HG02763 (cell line): ENCODE data around the gene MMD.
A peak's percentile ranks its signal among the peaks of the same experiment; 100 is the strongest.
"Not testable (repeated sequence)": the region's sequence is repeated elsewhere in the genome, so short reads cannot be mapped to it uniquely, and the experiment has no call there.

Experiments used
- ATAC-seq: cut with Tn5 transposase; IDR thresholded peaks from one replicate; pipeline ENCODE4 v1.9.1; 2021; ENCODE audit warnings: mild to moderate bottlenecking, moderate library complexity; ENCODE audit not compliant: unreplicated experiment

MMD gene

DNA sequence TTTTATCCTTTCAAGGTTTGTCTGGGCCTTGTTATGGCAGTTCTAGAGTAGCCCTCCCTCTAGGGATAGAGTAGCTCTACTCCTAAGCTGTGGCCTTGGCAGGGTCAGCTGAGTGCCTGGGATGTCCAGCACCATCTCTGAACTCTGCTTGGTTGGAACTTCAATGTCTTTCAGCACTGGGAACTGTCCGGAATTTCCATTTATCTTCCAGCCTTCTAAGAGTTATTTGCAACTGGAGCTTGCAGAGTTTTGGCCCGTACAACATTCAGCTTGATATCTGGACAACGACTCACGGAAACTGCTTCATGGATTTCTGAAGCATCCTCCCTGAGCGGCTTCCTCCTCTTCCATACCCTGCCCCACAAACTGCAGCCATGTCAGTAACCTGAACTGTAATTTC lies 22.9 kb downstream of the MMD start:
- no peak for ATAC-seq

DNA sequence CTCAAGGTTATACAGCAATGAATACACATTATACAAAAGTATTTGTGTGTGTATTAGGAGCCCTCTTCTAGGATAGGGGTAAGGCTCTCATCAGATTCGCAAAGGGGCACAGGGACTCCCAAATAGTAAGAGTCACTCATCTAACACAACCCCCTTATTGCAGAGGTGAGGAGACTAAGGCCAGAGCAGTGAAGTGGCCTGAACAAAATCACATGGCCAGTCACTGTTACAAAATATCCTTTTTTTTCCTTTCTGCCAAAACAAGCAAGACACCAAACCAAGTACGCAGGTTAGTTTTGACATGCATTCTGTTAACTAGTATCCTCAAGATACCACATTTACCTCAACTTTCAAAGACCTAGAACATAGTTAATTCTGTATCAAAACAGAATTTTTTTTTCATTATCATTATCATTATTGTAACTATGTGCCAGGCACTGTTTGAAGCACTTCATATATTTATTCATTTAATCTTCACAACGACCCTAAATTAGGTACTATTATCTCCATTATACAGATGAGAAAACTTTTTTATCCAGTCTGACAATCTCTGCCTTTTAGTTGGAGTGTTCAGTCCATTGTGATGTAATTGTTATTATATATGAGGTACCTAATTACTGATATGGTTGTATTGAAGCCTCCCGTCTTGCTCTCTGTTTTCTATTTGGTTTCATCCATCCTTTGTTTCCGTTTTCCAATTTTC lies 25.7 kb downstream of the MMD start:
- no peak for ATAC-seq

DNA sequence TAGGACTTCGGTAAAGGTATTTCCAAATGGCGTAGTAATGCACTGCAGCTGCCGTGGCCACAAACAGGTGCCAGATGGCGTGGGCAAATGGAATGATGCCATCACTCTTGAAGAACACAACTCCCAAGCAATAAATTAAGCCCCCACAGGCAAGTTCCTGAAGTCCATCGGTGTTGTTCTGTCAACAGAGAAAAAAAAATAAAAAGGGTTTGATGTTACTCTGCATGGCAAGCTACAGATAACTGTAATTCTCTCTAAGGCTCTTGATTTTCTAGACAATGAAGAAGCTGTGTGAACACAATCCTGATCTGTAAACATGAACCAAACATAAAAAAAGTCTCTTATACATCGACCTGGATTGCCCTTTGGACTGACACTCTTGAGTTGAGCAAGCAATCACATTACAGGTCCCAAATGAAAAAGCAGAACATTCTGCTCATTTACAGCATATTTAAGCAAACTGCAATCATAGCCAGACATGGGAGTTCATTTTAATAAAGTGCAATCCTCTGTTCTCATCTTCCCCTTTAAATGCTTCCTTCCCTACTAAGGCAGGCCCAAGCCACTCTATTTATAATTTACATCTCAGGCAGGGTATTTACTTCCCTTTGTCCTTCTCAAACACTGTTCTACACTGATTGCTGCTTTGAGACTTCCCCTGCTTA lies 27.1 kb downstream of the MMD start:
- ATAC-seq, result no peak

DNA sequence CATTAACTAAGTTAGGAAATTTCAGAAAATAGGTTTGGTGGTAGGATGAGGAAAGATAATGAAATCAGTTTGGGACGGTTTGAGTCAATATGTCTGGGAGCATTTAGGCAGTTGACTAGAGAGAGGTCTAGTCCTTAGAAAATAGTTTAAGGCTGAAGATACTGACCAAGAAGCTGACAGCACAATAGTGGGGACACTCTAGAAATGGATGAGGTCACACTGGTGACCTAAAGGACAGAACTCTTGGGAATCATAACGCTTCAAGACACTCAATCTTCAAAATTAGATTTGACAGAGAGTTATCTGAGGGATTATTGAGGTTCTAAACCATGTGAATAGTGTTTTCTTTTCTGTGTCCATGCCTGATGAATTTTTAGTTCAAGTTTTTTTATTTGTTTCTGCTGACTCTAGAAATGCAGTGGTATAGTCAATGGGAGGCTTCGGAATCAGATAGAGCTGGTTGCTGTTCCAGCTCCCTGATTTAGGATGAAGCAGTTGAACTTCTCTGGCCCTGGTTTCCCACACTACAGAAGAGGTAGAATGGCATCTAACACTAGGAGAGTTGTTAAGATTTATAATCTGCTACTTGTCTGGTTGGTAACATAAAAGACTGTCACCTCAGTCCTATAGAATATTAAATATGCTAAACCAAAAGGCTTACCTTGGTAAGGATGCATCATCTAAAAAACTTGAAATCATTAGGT lies 29.7 kb downstream of the MMD start:
- no peak for ATAC-seq

DNA sequence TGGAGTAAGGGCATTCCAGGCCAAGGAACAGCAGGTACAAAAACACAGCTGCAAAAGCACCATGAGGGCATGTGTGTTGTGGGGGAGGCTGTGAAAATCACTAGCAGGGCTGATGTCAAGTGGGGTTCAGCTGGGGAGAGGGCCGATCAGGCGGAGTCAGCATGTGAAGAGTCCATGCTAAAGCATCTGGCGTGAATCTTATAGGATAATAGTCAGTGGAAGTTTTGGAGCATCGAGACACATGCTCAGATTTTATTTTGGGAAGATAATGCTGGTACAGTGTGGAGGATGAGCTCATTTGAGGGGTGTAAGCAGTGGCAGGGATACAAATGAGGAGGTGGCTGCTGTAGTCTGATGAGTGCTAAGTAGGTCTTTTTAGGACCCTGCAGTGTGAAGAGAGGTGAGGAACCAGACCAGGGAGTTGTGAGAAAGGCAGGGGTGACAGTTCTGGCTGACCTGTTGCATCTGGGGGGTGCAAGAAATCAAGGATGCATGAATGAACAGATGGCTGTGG lies 30.3 kb downstream of the MMD start:
- ATAC-seq, result no peak

DNA sequence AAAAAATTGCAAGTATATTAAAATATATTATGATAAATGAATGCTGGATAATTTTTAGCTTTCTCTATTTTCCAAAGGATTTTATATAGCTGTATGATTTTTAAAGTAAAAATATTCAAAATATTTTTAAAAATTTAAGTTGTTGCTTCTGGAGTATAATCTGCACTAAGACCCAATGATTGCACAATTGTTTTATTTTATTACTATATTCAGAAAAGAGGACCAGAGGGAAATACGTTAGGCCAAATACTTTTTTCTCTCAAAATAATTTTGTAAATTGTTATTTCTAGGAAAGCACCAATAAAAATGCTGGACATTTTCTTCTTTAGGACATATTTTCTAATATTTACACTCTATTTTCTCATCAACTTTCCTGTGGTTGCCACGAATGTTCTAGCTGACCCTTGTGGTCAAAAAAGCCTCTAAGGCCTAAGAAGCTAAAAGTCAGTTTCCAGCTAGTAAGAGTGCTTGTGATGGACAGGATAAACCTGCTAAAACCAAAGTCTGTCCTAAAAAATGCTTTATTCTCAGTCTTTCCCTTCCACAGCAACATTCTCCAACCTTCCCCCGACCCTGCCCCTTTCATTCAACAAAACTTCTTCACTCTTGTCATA lies 31.2 kb downstream of the MMD start:
- no peak for ATAC-seq

DNA sequence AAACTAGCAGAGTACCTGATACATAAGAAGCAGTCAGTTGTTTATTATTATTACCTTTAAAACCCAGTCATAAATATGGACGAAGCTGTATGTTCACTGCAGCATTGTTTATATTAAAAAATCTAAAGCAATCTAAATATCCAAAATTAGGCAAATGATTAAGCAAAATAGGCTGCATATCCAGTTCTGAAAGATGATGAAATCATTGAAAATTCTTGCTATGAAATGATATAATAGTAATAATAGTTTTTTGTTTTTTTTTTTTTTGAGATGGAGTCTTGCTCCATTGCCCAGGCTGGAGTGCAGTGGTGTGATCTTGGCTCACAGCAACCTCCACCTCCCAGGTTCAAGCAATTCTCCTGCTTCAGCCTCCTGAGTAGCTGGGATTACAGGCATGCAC lies 31.9 kb downstream of the MMD start:
- ATAC-seq, result not testable (repeated sequence)

DNA sequence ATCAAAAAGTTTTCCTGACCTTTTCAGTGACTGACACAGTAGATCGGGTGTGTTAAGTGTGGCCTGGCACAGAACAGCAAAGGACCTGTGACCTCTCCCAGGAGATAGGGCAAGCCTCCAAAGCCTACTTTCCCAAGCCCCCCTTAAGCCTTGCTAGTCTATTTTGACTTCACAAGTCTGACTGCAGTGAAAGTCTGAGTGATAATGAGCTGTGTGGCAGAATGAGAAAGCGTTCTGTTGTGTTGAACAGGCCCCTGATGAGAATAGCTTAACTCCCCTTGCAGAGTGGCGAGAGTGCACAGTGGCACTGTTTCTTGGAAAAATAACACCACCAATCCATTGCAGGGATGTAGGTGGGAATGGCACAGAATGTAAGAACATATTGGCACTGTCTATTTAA lies 32.8 kb downstream of the MMD start:
- no peak for ATAC-seq

DNA sequence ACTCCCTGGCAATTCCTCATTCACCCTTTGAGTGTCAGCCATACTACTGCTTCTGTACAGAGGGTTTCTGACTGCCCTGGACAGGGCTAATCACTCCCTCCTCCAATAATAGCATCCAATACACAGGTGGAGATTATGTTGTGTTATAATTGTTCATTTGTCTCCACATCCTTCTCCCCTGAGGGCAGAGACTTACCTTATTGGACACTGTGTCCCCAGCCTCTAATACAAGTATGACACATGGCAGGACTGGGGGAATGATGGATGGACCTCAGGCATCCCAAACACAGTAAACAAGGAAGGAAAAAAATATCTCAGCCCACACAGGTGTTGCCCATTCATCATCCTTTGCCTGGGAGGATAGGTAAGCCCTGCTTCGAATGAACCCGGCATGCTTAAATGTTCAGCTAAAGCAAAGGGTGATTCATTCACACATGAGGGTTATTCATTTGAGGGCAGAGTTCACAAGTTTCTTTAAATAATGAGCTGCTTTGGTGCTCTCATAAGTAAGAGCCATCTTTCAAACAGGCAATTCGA lies 34.8 kb downstream of the MMD start:
- no peak for ATAC-seq

DNA sequence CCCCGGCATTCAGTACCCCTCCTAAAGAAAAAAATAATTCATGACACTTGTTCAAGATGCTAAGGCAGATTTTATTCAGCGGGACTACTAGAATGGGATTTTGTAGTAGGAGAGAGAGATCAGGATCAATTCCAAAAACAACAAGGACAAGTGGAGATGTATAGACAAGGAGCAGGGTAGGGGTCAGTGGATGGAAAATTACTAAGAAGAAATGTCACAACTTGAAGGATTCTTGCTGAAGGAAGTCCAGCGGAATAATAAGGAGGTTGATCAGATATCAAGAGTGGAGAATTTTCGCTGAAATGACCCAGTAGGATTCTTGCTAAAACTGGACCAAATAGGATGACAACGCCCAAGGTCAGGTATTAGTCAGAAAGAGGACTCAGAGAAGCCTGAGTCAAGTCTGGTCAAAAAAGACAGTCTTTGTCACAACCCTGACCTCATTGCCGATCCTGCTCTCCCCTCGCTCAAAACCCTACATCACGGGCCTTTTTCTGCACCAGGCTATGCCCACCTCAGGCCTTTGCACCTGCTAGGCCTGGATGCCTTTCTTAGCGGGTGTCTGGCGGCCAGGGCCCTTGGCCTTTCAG lies 36.9 kb downstream of the MMD start:
- no peak for ATAC-seq

DNA sequence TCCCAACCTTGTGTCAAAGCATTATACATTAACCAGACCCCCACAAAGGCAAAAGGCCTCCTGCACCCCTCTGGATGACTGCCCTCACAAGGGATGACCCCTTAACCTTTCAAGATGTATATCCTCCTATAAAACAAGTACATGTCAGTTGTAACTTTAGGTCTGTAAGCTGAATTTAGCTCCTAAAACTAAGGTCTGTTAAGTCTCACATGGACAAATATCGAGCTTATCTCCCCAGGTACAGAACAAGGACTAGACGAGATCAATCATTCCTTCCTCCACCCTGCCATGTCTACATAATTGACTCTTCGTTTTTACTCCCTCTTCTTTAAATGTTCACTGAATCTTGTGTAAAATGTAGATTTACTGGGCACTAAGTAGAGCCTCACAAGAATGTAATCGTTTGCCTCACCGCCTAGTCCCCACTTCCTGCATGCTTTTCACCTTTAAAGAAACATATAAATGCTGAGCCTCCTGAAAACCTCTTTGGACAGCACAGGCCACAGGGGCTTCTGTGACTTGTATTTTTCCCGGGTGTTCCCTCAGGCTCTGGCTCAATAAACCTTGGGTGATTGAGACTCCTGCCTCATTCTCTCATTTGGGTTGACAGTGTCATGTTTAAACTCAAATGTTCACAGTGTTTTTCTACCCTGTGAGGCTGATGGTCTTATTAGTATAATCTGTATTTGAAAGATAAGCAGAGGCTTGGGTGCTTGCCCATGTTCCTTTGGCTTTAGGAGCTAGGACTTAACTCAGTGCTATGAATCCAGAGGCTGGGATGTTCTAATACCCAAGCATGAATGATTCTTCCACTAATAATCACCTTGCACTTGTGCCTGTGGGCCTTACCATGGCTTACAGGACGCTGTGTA lies 37.6 kb downstream of the MMD start:
- ATAC-seq, result no peak

DNA sequence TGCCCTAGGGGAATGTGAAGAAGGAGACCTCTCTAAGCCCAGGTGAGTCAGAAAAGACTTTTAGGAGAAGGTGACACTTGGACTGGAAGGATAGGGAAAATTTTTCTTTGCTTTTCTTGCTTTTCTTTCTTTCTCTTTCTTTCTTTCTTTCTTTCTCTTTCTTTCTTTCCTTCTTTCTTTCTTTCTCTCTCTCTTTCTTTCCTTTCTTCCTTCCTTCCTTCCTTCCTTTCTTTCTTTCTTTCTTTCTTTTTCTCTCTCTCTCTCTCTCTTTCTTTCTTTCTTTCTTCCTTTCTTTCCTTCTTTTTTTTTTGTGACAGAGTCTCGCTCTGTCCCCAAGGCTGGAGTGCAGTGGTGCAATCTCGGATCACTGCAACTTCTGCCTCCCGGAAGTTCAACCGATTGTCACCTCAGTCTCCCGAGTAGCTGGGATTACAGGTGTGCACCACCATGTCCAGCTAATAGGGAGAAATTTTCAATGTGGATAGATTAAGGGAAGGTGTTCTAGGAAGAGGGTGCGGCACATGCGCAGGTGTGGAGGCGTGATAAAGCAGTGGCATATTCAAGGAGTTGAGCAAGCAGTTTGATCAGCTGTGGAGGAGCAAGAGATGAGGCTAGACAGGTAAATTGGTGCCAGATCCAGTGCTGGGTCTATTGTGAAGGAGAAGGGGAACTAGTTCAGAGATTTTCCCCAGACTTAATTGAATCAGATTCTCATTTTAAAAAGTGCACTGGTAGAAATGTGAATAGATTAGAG lies 40.4 kb downstream of the MMD start:
- no peak for ATAC-seq

DNA sequence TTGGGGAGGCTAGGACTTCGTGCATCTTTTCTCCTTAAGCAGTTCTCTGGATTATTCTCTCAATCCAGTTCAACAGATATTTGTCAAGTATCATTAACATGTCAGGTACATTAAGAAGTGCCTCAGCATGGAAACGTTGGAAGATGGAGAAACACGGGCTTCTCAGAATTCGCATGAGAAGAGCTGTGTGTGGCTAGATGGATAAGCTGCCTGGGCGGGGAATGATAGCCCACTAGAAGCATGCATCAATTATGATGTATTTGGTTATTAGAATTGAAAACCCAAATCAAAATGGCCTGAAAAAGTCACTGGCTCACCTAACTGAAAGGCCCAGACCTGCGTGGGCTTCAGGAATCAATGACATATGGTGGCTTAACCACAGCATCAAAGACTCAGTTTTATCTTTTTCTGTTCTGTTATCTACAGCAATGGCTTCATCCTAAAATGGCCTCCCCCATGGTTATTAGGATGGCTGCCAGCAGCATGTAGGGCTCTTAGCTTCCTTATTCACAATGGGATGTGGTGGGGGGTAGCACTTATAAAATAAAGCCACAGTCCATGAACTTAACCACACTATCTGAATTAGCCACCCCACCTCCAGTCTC lies 43.9 kb downstream of the MMD start:
- ATAC-seq, result no peak

DNA sequence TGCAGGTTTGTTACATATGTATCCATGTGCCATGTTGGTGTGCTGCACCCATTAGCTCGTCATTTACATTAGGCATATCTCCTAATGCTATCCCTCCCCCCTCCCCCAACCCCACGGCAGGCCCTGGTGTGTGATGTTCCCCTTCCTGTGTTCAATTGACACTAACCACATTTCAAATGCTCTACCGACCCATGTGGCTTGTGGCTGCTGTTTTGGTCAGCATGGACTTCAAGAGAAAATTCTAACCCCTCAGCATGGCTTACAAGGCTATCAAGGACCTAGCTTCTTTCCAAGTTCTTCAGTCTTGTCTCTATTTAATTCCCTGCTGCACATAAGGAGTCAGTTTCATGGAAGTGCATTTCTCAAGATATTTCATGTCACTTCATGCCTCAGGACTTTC lies 52.9 kb downstream of the MMD start:
- no peak for ATAC-seq

DNA sequence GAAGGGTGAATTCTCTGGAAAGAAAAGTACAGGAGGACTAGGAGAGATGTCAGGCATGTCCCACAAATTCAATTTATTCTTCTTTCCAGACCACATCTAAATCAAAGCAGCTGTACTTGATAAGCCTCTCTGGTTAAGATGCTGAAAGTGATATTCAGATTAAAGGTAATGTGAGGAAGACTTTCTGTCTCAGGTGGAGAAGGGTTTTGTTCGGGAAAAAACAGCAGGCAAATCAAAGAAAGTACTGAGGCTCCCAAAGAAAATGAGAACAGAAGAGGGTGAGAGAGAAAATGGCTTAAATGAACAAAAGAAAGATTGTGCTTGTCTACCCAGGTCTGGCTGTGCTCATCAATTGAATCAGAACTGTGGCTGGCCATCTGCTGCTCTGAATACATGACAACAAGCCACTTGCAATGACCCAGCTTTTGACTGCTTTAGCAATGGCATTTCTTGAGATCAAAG lies 55.6 kb downstream of the MMD start:
- ATAC-seq, result no peak

DNA sequence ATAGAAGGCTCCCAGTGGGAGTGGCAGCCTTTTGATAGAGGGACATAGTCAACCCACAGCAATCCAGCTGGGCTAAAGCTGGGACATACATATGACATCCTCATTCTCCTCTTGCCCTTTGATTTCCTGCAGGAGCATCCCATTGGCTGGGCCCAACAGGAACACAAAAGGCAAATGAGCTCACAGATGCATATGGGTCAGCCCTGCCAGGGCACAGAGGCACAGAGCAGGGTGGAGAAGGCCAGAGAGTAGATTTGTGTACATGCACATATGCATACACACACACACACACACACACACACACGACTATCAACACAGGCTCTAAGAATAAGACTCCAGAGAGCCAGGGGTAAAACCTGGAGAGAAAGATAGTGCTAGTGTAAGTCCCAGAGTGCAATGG lies 58.6 kb downstream of the MMD start:
- no peak for ATAC-seq

DNA sequence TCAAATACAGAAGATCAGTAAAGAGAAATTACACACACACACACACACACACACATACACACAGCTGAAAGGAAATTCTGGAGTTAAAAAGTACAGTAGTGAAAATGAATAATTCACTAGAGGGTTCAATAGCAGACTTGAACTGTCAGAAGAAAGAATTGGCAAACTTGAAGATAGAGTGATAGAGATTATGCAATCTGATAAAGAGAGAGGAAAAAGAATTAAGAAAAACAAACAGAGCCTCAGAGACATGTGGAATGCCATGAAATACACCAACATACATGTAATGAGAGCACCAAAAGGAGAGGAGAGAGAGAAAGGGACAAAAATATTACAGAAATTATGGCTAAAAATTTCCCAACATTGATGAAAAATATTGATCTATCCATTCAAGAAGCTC lies 60.7 kb downstream of the MMD start:
- ATAC-seq, result no peak

DNA sequence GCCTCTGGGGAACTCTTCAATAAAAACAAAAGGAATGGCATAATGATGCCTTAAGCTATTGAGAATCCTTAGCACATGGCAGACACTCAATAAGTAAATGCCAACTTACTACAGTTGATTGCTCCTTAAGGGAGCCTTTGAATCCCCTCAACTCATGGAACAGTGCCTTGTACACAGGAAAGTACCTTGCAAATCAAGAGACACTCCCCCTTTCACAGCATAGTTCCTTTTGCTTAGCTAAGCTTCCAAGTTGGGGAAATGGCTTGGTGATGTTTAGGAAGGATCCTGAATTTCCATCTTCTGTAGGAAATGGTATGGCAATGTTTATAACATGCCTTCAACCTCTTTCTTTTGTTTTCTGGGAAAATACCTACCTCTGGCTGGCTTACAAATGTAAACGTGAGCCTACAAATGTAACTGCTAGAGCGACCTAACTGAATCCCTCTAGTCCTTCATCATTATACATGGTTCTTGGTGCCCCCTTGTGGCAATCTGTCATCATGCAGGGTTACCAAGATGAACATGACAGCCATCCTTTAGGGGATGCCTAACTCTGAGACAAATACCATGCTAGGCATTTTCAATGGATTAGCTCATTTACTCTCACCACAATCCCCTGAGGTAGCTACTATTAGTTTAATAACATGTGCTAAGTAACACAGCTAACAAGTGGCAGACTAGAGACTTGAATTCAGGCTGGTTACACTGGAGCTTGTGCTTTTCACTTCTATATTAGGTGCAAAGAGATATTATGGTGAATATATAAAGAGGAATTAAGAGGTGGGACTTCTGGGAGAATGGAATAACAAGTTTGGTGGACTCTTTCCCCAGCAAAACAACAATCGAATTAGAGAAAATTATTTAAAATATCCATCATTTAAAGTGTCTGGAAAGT lies 65.0 kb downstream of the MMD start:
- peak; percentile 88 for ATAC-seq
